Right lobe of liver (tissue), 6 donors: Measurements from ENCODE around the gene APOC3. TPM values are rescaled to one million over a fixed set of nuclear protein-coding genes. Genes with fewer than 3 reads are reported as not detected.

Experiments used
- ATAC-seq, 4 donors: fragments of 200-7000 bp; cut with Tn5 transposase; one replicate each; pipeline ENCODE4 v1.9.1; 2020; ENCODE audit warnings: mild to moderate bottlenecking in 4 of 4, moderate library complexity in 4 of 4
- DNase-seq, 3 donors: peaks; one replicate each; pipeline ENCODE4 v3.0.0-alpha.2; 2020
- H3K27ac ChIP-seq, 3 donors: fragments of 200-600 bp; one replicate each; pipeline ENCODE4 v1.8.0; 2022
- H3K27me3 ChIP-seq, 2 donors: fragments of 200-600 bp; one replicate each; pipeline ENCODE4 v1.8.0; 2022
- H3K36me3 ChIP-seq, 4 donors: fragments of 200-600 bp; sonication (generic) in 1 of 4; one replicate each; pipeline versions ENCODE4 v1.5.1 to v1.8.0; 2017 to 2022; ENCODE audit warnings: control low read depth in 1 of 4
- H3K4me1 ChIP-seq, 4 donors: fragments of 200-600 bp; sonication (generic) in 1 of 4; one replicate each; pipeline versions ENCODE4 v1.5.1 to v1.8.0; 2017 to 2022; ENCODE audit warnings: control low read depth in 1 of 4
- H3K4me3 ChIP-seq, 3 donors: fragments of 200-600 bp; one replicate each; pipeline ENCODE4 v1.8.0; 2022
- H3K9me3 ChIP-seq, 4 donors: fragments of 200-600 bp; sonication (generic) in 1 of 4; one replicate each; pipeline versions ENCODE4 v1.5.1 to v1.8.0; 2017 to 2022; ENCODE audit warnings: control low read depth in 1 of 4
- CTCF ChIP-seq, 4 donors: fragments of 200-600 bp in 3 of 4; fragments of 450-650 bp in 1 of 4; IDR thresholded peaks; one replicate each; pipeline versions ENCODE4 v1.5.1 to v1.8.0; 2016 to 2022; ENCODE audit warnings: antibody characterized with exemption in 4 of 4, mild to moderate bottlenecking in 2 of 4
- POLR2A ChIP-seq: fragments of 450-650 bp; IDR thresholded peaks from one replicate; pipeline ENCODE4 v1.6.1; 2017; ENCODE audit warnings: antibody characterized with exemption, mild to moderate bottlenecking
- WGBS: methylation state at CpG from one replicate; pipeline ENCODE4 v1.1.6; 2018; ENCODE audit warnings: low coverage, low lambda C conversion rate; ENCODE audit not compliant: insufficient coverage; ENCODE audit errors: missing lambda C conversion rate; 5-methylcytosine and 5-hydroxymethylcytosine counted together
- intact Hi-C, 2 donors: fragments of 100-400 bp; cut with DNase I; formaldehyde crosslinking; loops; one replicate each; pipeline versions ENCODE4 v1.11.2 to v1.14.1; 2022
- total RNA-seq, 6 experiments: library from RNA; depleted of rRNA in 2 of 6; stranded (reverse); fragments of >200 nt in 2 of 6; fragmentation: NEBNext Ultra II Directional in 3 of 6; extraction: Animal tissue kit (Norgen Biotek cat#: 25700) in 3 of 6; gene quantifications; one replicate each; pipeline versions ENCODE4 v1.1.0 to v1.2.4, GENCODE V29; 2016 to 2023
- donor health status: DM: no; HTN: yes; CAD: no.
- donor health status: DM: no; HTN: no; CAD: no.
- donor health status: DM: no; HTN: no; CAD: no.
- donor health status: DM: no; HTN: yes; CAD: no.
- donor health status: DM: no; HTN: yes; CAD: no.

Gene APOC3
- total RNA-seq, 6 experiments from 2014 or later: 4,225 to 15,106 (median 9,815) TPM

- no peak for ATAC-seq
- no peak for TF ChIP-seq CTCF (IDR thresholded peaks at IDR 0.05)
- no peak for DNase-seq
Measured at GRCh38 chr11:116812109-116812508, 17.6 kb upstream of the APOC3 start.

GRCh38 chr11:116813170-116813569 lies 16.5 kb upstream of the APOC3 start:
- Histone ChIP-seq H3K4me1 (peaks cover 0 to 59% (median 15%) of the 10 kb centered on the region in 4 donors), H3K36me3 (no peaks in the 10 kb centered on the region), H3K4me3 (peak overlapping the region in 2 of 3 donors; percentile 13 to 16), H3K9me3 (no peaks in the 10 kb centered on the region), H3K27me3 (no peaks in the 10 kb centered on the region), H3K27ac (peak overlapping the region in 2 of 3 donors; percentile 69 to 74)
- TF ChIP-seq POLR2A: no peak
- DNase-seq: no peak
- no peak for ATAC-seq
- WGBS: no CpG with 5 or more reads among the region's 1 CpG
- intact Hi-C loops: no loop called here

More at GRCh38 chr11:116812109-116812508, 17.6 kb upstream of the APOC3 start:
- 97% methylated on average over 4 of the region's 4 CpGs for WGBS
- Histone ChIP-seq H3K36me3 (no peaks in the 10 kb centered on the region), H3K27me3 (no peaks in the 10 kb centered on the region), H3K4me3 (no peak overlapping the region), H3K4me1 (peaks cover 0 to 70% (median 20%) of the 10 kb centered on the region in 4 donors), H3K9me3 (no peaks in the 10 kb centered on the region), H3K27ac (no peak overlapping the region)
- intact Hi-C loops: no loop called here

GRCh38 chr11:116813781-116814471 lies 15.8 kb upstream of the APOC3 start:
- Histone ChIP-seq H3K9me3 (no peaks in the 10 kb centered on the region), H3K4me3 (peak overlapping the region in 2 of 3 donors; percentile 18 to 35), H3K27me3 (no peaks in the 10 kb centered on the region), H3K36me3 (no peaks in the 10 kb centered on the region), H3K27ac (peak overlapping the region in 2 of 3 donors; percentile 69 to 74), H3K4me1 (peaks cover 0 to 59% (median 15%) of the 10 kb centered on the region in 4 donors)
- WGBS: 25% methylated on average over 1 of the region's 5 CpGs
- DNase-seq (peak in 2 of 3 donors; percentile 87 to 94), ATAC-seq (peak; percentile 84 to 91 (median 88))
- intact Hi-C loops: no loop called here
- no peak for TF ChIP-seq CTCF (IDR thresholded peaks at IDR 0.05)
- TF ChIP-seq POLR2A: peak; percentile 74

- no peaks in the 10 kb centered on the region for H3K27me3 ChIP-seq
- DNase-seq (no peak), ATAC-seq (peak in 1 of 4 donors; percentile 0)
- peak overlapping the region in 2 of 3 donors; percentile 18 to 35 for H3K4me3 ChIP-seq
- no peaks in the 10 kb centered on the region for H3K9me3 ChIP-seq
- H3K36me3 ChIP-seq: no peaks in the 10 kb centered on the region
- H3K4me1 ChIP-seq: peaks cover 0 to 54% (median 15%) of the 10 kb centered on the region in 4 donors
- peak overlapping the region in 2 of 3 donors; percentile 22 to 74 for H3K27ac ChIP-seq
- intact Hi-C loops: no loop called here
- WGBS: 32% methylated on average over 6 of the region's 6 CpGs
- TF ChIP-seq CTCF (IDR thresholded peaks at IDR 0.05): no peak
- no peak for TF ChIP-seq POLR2A
Measured at GRCh38 chr11:116814502-116814901, 15.2 kb upstream of the APOC3 start.

- Histone ChIP-seq H3K27me3 (no peaks in the 10 kb centered on the region), H3K27ac (no peak overlapping the region), H3K4me1 (peaks cover 0 to 27% (median 6%) of the 10 kb centered on the region in 4 donors), H3K36me3 (no peaks in the 10 kb centered on the region), H3K9me3 (no peaks in the 10 kb centered on the region), H3K4me3 (no peak overlapping the region)
- TF ChIP-seq CTCF (IDR thresholded peaks at IDR 0.05): no peak
- TF ChIP-seq POLR2A: no peak
- DNase-seq: no peak
- WGBS: 88% methylated on average over 3 of the region's 9 CpGs
- intact Hi-C loops: no loop called here
- no peak for ATAC-seq
Measured at GRCh38 chr11:116819049-116819448, 10.7 kb upstream of the APOC3 start.
